Raji (cell line): ENCODE measurements around the gene ASIP.

Experiments used
- POLR2A ChIP-seq: IDR thresholded peaks from 2 replicates; pipeline ENCODE4 v1.6.1; 2011; ENCODE audit warnings: low read depth, low read length, control low read depth; ENCODE audit not compliant: insufficient read depth

ASIP gene

DNA sequence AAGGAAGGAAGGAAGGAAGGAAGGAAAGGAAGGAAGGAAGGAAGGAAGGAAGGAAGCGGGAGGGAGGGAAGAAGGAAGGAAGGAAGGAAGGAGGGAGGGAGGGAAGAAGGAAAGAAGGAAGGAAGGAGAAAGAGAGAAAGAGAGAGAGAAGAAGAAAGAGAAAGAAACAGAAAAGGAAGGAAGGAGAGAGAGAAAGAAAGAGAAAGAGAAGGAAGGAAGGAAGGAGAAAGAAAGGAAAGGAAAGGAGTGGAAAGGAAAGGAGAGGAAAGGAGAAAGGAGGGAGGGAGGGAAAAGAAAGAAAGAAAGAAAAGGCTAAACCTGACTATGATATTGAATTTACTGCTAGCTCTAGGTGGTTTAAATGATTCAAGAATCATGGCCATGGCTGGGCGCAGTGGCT, 5.3 kb upstream of the ASIP start:
- no peak for TF ChIP-seq POLR2A

DNA sequence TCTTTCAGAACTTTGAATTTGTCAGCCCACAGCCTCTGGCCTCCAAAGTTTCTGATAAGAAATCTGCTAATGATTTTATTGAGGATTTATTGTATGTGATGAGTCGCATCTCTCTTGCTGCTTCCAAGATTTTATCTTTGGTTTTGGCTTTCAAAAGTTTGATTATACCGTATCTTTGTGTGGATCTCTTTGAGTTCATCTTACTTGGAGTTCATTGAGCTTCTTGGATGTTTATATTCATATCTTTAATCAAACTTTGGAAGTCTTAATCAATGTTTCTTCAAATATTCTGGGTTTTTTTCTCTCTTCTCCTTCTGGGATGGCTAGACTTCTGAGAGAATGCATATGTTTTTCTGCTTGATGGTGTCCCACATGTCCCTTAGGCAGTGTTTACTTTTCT, 3.3 kb upstream of the ASIP start:
- no peak for TF ChIP-seq POLR2A

DNA sequence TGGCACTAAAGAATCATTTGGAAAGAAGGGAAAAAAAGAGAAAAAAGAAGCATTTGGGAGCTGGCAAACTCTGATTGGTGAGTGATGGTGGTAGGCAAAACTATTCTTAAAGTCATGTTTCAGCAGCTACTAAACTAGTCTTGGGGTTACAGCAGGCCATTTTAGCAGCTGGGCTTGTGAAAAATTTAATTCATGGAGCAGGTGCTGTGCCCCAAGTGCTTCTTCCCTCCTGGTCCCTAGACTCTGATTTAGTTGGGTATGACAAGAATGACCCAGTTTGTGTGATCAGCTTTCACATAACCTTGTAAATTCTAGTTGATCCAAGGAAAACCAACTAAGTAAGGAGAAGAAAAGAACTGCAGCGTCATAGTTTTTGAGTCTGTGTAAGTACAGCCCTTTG, 1.1 kb upstream of the ASIP start:
- no peak for TF ChIP-seq POLR2A

- TF ChIP-seq POLR2A, result no peak
These were observed 1.7 kb downstream of the ASIP start for GRCh38 chr20:34242879-34243278.

DNA sequence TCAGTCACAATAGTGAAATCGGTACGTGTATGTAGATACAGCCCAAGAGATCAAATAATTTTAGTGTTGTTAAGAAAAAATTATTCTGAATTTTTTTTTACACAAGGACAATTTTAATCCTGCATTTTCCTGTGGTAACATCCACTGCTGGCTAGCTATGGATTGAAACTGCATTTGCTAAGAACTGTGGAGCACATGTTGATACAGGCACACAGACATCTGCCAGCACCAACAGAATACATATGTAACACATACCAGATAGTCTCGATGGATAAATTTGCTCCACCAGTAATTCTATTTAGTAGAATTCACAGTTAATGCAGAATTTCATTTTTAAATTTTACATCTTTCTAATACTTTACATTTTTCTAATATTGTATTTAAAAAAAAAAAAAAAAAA, 2.2 kb downstream of the ASIP start:
- no peak for TF ChIP-seq POLR2A

GRCh38 chr20:34246126-34246626, 5.0 kb downstream of the ASIP start:
- no peak for TF ChIP-seq POLR2A

- TF ChIP-seq POLR2A, result no peak
These were observed 8.1 kb downstream of the ASIP start for GRCh38 chr20:34249291-34249690.

DNA sequence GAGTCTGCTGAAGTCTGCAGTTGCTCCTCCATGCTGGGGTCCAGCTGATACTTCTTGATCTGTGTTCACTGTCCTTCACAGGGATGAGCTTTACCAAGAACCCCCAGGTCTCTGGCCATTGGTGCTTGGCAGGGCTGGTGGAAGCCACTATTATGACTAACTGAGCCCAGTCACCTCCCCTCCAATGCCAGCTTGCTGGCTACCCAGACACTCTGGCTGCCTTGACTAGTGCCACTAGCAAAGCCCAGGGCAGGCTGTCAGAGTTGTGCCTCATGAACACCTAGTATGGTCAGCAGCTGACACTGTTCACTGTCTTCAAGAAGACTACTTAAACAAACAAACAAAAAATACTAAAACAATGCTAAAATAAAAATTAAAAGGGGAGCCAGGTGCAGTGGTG, 8.8 kb downstream of the ASIP start:
- no peak for TF ChIP-seq POLR2A

- TF ChIP-seq POLR2A, result no peak
These were observed 10.4 kb downstream of the ASIP start for GRCh38 chr20:34251619-34252018.

DNA sequence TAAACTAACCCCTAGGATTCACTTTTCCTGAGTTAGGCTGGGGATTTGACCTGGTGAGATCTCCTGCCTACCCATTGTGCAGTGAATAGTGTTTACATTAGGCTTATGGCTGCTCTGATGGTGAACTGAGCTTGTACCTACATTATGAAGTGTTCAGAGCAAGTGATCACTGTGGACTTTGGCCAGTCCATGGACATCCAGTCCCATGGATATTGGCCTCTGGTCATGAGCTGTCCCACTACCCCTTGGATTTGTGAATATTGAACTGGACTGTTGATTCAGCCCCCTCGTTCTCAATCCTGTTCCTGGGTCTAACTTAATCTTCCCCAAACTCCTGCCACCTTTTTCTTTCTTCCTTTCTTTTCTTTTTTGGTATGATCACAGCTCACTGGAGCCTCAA, 13.8 kb downstream of the ASIP start:
- TF ChIP-seq POLR2A, result no peak

GRCh38 chr20:34256629-34257124, 15.5 kb downstream of the ASIP start:
- TF ChIP-seq POLR2A, result no peak

DNA sequence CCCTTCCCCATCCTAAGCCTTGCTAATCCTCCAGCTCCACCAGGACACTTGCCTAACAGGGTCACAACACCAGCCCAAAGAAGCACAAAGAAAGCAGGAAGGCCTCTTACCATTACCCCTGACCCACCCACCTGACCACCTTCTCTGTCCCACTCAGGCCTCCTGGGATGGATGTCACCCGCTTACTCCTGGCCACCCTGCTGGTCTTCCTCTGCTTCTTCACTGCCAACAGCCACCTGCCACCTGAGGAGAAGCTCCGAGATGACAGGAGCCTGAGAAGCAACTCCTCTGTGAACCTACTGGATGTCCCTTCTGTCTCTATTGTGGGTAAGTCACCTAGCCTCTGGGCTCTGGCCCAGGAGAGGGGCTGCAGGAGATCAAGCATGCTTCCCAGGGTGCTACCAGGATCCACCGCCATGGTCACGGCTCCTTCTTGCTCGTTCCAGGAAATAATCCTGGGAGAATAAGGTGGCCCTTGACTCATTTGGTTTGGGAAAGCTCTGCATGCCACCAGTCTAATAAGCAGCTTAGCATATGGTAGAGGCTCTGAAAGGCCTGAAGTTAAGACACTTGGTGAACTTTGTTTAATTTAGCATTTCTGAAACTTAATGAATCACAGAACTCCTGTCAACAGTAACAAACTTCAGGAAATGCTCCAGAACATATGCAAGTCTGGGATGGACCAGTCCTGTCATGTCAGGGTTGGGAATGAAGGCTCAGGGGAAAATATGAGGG, 19.2 kb downstream of the ASIP start:
- no peak for TF ChIP-seq POLR2A

DNA sequence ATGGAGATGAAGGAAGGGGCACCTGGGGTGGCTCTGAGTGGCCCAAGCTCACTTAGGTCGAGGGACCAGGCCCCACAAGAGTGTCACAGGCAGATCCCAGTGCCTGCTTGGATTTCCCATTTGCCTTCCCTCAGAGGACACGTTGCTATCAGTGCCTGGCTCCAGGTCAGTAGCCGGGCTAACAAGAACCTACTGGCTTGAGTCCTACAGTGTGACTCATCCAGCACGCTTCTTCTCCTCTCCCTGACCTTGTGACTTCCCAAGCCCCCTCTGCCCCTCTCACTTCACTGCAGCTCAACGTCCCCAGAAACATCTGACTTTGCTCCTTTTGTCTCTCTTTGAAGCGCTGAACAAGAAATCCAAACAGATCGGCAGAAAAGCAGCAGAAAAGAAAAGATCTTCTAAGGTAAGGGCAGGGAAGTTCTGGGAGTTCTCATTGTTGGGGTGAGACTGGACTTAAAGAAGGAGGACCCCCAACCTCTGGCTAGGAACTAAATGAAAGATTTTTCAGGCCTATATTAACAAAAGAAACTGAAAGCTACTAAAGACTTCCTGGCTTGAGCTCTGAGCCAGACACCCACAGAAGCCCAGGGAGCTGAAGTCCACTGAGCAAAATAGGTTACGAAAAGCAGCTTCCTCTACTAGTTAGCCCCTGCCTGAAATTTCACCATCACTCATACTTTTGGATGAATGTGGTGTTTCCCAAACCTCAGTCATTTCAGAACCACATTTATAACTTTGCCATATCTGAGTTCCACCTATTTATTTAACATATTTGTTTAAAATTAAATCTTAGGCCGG, 21.5 kb downstream of the ASIP start:
- no peak for TF ChIP-seq POLR2A

DNA sequence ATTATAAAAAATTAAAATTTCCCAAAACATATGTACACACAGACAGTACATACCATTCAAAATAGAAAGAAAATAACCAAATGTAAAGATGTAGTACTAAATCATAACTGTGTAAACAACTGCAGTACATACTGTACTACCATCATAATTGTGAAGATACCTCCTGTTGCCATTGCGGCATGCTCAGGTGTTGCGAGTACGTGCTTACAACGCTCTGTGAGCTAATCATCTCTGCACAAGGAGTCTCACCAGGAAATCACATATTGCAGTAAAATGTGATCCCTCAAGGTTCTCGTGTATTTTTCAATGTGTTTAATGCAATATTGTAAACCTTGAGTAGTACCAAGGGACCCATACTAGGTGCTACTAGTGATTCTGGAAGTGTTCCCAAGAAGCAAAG, 22.9 kb downstream of the ASIP start:
- no peak for TF ChIP-seq POLR2A

DNA sequence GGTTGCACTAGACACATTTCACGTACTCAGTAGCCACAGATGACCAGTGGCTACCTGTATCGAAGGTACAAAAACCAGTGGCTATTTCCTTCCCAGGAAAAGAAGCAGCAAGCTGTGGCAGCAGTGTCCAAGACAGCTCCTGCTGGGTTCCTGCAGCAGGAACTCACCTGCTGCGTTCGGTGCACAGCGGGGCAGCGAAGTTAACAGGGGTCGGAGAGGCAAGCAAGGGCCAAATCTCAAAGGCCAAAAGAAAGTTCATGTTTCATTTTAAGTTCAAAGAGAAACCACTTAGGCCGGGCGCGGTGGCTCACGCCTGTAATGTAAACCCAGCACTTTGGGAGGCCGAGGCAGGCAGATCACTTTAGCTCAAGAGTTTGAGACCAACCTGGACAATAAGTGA, 26.9 kb downstream of the ASIP start:
- no peak for TF ChIP-seq POLR2A

DNA sequence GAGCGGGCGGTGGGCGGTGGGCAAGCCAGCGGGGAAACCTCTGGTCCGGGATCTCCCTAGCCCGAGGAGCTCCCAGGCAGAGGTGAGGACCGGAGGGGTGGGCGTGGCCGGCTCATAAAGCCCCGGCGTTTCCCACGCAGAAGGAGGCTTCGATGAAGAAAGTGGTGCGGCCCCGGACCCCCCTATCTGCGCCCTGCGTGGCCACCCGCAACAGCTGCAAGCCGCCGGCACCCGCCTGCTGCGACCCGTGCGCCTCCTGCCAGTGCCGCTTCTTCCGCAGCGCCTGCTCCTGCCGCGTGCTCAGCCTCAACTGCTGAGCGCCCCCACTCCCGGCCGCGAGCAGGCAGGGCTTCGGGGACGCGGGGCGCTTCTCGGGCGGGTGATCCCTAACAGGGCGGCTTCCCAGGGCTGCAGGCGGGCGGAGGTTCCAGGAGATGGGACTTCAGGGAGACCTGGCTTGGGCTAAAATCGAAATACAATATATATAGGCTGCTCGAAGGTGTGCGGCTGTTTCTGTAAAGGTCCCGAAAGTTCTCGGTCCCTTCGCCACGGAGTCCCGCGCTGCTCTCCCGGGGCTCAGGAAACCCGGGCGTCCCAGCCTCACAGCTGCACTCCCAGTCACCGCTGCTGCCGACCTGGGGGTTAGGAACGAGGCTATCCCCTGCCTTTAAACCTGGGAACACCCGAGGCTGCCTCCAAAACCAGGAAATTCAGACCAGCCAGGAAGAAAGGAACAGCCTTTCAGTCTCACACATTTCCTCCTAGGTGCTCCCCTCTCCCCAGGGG, 27.8 kb downstream of the ASIP start:
- no peak for TF ChIP-seq POLR2A

DNA sequence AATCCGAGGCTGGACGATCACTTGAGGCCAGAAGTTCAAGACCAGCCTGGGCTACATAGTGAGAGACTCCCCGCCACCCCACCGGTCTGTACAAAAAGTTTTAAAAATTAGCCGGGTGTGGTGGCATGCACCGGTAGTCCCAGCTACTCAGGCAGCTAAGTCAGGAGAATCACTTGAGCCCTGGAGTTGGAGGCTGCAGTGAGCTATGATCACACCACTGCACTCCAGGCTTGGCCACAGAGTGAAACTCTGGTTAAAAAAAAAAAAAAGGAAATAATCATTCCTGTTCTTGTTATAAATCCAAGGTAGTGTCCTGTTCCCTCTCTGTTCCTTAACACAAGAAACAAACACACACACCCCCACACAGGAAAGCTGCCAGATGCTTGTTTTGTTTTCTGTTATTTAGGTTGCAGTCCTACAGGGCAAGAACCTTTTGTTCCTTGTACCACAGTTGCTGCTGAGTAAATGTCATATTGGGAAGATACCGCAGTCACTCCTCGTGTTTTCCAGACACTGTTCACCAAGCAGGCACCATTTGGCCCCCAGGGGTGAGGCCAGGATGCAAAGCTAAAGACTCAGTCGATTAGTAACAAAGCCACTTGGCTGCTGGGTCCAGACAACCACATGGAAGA, 28.9 kb downstream of the ASIP start:
- TF ChIP-seq POLR2A, result no peak
